HG03457 (cell line): ENCODE measurements around the gene BAG1.

Experiments
- ATAC-seq: cut with Tn5 transposase; IDR thresholded peaks from one replicate; pipeline ENCODE4 v1.9.1; 2021; ENCODE audit warnings: moderate number of reproducible peaks; ENCODE audit not compliant: unreplicated experiment

The BAG1 gene

DNA sequence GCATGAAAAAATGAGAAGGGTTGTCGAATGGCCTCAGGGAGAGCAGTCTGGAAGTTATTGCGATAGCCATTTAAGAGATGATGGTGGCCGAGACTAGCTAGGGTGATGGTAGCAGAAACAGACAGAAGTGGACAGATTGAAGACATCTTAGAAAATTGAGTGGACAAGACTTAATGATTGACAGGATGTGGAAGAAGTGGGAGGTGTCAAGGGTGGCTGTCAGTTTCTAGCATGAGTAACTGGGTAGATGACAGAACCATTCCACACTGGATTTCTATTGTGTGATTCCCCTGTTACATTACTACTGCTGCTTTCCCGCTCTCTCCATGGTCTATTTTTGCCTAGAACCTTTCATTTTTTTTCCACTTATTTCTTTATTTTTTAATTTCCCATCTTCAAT lies 13.0 kb upstream of the BAG1 start:
- ATAC-seq: no peak

DNA sequence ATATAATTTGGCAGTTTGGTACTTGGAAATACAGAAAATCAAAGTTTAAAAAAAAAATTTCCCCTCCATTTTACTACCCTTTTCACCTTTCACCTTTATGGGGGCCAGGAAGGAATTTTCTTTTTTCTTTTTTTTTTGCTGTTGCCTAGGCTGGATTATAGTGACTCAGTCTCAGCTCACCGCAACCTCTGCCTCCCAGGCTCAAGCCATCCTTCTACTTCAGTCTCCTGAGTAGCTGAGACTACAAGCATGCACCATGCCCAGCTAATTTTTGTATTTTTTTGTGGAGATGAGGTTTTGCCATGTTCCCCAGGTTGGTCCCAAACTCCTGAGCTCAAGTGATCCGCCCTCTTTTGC lies 9.4 kb upstream of the BAG1 start:
- no peak for ATAC-seq

DNA sequence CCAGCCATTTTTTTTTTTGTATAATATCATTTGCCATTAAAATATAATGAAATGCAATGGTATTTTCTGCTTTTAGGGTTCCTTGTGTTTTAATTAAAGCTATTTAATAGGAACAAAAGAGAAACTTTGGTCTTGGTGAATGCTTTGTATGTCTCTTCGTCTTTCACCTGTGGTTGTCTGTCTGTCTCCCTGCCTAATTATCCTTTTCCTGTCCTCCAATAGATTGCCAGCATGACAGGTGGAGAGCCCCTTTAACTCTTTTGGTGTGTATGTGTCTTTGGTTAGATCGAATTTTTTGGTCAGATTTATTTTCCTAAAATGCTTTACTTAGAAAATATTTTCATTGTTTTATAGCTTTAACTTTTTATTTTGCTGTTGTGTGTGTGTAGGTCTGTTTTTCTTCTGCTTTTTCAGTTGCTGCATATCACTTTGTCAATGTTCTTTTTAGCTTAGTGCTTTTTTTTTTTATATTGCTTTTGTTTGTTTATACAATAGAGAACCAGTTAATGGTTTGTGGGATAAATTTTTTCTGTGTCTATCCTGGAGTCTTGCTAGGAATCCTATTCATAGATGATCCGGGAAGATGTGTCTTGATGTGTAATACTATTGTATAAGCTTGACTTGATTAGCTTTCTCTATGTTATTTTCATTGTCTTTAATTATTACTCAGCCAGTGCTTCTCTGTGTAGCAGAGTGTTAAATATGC lies 8.9 kb upstream of the BAG1 start:
- ATAC-seq: no peak

DNA sequence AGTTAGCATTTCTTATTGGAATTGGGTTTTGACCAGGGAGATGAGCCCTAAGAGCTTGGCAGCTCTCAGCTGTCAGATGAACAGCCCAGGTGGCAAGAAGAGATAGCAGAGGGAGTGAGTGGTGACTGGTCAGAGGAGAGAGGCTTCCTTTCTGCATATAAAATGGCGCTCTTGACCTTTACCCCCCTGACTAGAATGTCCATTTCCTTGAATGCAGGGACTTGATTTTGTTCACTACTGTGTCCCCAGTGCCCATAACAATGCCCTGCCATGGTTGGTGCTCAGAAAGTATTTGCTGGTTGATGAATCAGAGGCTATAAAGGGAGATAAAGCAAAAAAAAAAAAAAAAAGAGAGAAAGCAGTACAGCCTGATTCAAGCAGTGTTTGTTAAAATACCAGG lies 7.6 kb upstream of the BAG1 start:
- no peak for ATAC-seq

DNA sequence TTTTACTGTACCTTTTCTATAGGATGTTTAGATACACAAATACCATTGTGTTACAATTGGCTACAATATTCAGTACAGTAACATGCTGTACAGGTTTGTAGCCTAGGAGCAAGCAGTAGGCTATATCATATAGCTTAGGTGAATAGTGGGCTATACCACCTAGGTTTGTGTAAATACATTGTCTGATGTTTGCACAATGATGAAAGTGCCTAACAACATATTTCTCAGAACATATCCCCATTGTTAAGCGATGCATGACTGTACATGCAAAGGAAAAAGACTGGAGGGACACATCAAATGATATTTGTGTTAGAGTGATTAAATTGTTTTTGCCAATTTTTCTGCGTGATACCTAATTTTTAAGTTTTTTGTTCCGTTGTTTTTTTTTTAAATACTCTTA lies 5.6 kb upstream of the BAG1 start:
- no peak for ATAC-seq

DNA sequence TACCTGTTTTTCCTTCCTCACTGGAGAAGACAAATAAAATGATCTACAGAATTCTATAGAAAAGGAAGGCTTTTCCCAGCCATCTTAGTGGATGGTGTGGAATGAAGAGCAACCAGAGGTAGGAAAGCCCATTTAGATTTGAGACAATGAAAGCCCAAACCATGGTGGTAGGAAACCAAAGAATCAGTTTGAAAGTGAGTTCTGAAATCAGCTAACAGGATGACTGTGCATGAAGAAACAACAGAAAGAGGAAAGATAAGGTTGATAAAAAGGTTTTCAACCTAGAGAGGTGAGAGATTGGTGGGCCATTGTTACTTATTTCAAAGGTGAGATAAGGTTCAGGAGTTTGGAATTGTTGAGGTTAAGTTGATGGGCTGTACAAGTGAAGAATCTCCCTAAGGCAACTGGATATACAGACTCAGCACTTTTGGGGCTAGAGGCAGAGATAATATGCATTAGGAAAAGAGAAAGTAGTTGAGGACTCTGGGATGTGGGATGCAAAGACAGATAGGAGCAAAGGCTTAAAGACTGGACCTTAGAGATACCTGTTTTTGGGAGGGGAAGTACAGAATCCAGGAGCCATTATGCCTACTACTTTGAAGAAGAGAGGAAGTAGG lies 2.8 kb upstream of the BAG1 start:
- no peak for ATAC-seq

DNA sequence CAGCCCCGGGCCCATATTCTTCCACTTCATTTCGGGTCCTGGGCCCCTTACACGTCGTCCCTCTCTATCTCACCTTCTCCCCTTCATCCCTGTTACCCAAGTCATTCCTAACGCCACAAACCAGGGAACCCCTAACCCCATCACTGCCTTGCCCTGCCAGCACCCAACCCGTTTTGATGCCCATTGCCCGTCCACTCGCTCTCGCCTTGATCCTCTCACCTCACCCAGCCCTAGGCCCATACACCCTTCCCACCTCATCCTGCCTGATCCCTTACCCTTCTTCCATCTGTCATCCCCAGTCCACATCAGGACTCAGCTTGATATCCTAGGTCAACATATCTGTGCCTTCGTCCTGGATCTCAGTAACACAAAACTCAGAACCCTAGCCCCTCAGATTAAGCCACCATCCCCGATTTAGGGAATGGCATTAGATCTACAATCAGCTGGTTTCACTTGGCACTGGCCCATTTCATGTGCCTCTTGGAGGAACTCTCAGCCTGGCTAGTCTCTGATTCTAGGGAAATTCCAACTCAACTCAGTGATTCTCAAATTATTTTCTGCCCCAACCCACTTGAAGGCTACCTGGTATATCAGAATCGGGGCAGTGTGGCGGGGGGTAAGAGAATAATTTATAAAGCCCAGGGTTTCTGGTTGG lies 830 bp upstream of the BAG1 start:
- ATAC-seq: no peak

DNA sequence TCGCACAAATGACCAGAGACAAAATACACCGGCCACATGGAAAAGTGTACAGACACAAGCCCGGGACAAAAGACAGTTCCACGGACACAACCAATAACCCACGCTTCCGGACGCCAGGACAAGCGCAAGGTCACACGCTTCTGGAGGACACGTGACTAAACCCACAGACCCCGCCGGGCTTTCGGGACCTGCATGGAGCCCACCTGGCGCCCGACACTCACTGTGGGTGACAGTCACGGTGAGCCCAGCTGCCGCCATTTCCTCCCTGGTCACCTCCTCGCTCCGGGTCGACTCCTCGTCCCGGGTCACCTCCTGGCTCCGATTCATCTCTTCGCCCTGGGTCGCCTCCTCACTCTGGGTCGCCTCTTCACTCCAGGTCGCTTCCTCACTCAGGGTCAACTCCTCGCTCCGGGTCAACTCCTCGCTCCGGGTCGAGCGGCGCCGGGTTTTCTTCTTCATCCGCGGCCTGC lies 470 bp downstream of the BAG1 start:
- peak; percentile 10 for ATAC-seq

DNA sequence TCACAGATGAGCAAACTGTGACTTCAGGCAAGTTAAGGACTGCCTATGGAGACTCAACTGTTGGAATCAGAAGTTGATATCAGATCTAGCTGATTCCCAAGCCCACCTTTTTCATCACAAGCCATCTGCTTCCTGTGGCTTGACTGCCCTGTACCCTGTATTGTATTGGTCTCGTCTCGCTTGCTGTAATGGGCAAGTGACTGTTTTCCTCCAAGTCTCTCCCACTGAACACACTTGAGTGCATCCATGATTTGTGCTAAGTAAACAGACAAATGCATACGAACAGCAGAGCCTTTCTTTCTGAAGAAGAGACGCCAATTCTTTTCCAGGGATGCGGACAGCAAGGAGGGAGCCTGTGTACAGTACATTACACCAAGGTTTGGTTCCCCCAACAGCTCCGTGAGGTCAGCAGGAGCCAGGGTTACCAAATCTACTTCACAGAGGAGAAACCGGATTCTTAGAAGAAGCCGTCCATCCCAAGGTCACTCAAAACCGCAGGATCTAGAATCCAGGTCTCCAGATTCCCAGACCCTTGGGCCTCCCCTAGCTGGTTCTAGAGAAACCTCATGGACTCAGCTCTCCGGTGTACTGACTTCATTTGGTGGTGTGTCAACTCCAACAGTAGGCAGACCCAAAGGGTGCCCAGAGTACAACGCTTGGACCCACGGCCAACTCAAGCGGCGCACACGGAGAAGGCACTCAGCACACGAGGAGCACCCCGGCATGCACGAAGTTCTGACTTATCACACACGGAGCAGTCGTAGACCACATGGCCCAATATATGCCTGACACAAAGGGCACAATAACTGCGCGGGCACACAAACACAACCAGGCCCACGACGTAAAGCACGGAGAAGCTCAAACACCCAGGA lies 1.1 kb downstream of the BAG1 start:
- ATAC-seq: peak; percentile 11

DNA sequence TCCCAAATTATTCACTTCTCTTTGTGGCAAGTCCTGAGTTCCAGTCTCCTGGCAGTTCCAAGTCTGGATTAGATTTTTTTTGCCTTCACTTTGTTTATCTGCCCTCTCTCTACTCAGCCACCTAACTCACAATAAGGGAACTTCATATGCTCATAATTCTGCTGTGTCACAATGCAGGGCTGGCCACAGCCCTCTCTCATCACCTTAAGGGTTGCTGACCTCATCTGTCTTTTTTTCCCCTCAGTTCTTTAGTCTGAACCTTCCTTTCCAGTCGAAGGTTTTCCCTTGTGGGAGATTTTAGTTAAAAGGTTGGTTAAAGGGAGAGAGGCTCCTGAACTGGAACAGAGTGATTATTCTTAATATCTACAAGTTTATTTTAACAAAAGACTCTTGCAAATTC lies 4.1 kb downstream of the BAG1 start:
- no peak for ATAC-seq

DNA sequence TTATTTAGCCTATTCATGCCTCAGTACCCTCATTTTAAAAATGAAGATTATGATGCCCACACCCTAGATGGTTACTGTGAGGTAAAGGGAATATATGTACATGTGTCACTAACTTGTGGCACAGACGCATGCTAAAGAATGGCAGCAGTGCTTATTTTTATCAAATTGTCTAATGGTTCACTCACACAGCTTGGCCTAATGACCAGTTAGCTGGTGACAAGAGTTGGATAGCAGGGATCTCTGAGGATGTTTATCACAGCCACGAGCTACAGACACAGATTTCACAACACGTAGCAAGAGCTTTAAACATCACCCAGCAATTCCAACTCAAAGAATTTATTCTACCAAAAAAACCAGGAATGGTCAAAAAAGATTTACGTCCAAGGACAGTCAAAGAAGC lies 7.2 kb downstream of the BAG1 start:
- no peak for ATAC-seq

DNA sequence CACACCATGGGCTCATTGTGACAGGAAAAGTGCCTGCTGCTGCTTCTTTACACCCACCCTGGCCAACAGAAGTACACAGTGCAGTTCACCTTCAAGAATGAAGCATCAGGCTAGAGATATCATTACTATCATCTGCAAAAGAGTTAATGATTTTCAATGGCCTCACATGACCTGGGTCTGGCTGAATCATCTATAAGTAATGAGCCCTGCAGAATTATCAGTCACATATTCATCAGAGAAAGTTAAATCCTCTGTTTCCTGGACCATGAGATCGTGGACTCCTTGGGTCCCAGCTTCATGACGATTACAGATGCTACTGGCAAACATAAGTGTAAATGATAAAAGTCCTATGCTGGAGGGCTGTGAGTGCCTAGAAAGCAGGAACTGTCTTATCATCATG lies 8.3 kb downstream of the BAG1 start:
- no peak for ATAC-seq

DNA sequence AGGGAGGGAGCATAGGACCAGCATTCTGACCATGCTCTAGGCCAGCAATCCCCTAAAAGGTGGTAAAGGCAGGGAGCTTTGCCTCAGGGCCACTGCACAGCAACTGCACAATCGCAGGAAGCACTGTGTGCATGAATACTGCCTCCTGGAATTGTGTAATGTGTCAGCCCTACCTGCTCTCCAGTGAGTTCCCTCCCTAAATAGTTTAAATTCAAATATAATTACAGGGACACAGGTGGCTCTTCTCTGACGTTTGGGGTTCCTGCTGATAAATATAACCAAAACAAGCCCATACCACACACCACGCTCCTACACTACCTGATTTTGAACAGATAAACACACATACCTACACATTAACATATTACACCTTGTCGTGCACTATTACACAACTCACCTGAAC lies 9.0 kb downstream of the BAG1 start:
- no peak for ATAC-seq

DNA sequence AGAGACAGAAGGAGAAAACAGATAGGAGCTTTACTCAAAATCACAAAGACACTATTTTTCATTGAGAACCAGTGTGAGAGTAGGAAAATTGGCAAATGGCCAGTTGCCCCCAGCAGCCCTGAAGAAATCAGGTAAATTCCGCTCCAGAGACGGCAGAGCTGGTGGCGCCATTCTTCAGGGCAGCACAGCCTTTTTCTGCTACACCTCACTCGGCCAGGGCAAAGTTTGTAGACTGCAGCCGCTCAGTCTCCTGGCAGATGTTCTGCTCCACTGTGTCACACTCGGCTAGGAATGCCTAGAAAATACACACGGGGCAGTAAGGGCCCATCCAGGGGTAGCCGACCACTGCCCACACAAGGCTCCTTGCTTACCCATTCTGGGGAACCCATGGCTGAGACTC lies 9.5 kb downstream of the BAG1 start:
- no peak for ATAC-seq

DNA sequence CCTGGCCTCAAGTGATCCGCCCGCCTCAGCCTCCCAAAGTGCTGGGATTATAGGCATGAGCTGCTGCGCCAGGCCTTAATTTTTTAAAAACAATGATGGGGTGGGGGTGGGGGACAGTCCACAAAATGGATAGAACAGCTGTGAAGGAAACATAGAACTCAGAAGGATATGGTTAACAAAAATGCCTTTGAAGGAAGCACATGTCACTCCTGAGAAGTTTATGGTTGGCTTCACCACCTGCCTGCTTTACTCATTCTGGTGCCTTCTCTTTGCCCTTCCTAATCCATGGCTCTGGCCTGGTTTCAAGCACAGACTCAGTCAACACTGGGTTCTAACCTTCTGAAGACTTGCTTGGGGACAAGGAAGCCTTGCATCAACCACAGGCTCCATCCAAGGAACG lies 10.3 kb downstream of the BAG1 start:
- ATAC-seq: no peak

DNA sequence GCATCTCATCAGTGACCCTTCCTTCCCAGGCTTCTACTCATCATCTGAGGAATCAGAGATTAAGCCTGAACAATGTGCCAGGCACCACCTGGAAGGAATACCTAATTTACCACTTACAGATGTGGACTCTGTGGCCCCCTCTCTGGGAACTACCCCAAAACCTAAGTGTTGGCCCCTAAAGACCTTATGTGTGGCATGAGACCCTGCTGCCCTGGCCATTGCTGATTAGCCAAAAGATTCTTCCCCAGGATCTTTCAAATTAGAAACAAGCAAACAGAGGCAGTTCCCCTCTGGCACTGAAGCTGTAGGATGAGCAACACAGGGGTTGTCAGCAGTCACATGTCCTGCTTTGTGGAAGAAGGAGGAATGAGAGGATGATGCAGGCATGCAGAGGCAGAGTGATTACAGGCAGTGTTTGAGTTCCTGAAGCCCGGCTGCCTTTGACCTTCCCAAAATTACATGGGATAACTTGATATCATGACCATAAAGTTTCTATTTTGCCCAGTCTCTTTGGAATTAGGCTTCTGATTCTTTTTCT lies 14.0 kb downstream of the BAG1 start:
- ATAC-seq: no peak

DNA sequence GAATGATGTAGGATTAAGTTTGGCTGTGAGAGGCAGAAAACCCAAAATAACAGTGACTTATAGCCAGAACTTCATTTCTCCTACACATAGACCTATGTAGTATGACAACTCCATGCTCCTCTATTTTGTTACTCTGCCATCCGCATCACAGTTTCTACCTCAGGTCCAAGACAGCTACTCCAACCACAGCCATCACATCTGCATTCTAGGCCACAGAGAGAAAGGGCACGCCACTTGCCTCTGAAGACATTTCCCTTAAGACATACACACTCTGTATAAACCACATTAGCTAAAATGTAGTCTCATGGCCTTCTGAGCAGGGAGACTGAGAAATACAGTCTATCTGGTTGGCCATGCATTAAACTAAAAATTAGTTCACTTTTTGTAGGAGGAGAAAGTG lies 14.5 kb downstream of the BAG1 start:
- no peak for ATAC-seq

DNA sequence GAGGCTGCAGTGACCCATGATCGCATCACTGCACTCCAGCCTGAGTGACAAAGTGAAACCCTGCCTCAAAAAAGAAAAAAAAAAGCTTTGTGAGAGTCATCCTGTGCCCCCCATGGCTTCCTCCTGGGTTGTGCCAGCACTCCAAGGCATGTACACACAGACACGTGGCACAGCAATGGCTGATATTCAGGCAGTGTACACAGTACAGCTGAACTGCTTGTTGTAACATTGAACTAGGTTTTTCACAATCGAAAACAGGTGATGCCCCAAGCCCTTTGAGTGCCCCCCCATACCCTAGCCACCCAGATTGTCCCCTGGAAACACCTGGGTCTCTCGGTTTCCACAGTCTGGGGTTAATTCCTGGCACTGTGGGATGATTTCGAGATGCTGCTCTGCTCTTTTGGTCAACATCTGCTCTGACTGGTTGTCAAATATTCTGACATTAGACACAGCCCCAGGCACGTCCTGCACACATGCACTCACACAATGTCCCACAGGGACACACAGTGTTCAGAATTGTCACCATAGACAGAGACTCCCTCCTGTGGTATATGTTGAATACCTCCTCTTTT lies 15.3 kb downstream of the BAG1 start:
- no peak for ATAC-seq

DNA sequence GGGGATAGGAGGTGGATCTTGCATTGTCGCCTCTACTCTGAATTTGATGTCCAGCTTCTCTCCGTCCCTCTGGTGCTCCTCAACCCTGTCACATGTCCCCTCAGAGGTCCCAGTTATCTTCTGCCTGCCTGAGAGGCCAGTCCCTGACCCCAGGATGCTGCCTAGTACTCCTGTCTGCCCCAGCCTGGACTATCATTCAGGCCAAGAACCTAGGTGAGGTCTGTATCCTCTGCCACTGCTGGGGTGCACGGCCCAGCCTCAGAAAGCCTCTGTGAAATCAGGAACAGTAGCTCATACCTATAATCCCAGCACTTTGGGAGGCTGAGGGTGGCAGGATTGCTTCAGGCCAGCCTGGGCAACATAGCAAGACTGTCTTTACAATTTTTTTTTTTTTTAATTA lies 15.9 kb downstream of the BAG1 start:
- no peak for ATAC-seq

DNA sequence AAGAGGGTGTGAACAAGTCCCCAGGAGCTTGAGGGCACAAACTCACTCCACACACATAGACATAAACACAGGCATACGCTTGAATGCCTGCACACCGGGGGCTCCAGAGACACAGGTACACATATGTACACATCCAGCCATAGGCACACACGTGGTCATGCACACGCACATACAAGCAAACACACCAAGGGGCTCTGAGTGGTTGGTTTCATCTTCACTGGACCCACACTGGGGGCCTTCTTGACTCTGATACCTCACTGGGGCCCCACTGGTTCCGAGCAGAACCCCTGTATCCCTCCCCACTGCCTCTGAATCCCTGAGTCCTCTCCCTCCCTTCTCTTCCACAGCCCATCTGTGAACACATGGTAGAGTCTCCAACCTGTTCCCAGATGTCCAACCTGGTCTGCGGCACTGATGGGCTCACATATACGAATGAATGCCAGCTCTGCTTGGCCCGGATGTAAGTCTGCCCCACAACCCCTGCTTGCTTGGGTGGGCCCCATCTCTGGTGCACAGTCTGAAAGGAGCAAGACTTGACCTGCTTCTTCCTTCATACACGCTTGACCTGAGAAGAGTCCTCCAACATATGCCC lies 18.1 kb downstream of the BAG1 start:
- no peak for ATAC-seq

DNA sequence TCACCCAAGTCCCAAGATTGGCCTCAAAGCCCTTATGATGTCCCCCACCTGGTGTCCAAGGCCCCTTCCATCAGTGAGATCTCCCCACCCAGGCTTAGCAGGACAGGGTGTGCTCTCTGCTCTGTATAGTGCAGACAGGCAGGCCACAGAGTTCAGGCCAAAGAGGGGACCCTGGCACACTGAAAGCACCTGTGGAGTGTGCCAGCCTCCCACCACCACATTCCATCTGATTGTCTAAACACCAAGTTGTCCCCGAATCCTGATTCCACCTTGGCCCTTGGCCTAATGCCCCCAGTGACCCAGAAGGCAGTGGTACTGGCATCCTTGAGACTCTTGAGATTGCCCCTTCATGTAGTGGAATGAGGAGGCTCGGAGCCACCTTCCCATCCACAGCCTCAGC lies 19.2 kb downstream of the BAG1 start:
- no peak for ATAC-seq
